NCI-H446 treated with DMSO at 0.1 percent for 48 hours (cell line): ENCODE data around the gene CARD19.
"Not testable (repeated sequence)": the region's sequence is repeated elsewhere in the genome, so short reads cannot be mapped to it uniquely, and the experiment has no call there.

Experiments used
- DNase-seq: peaks from one replicate; lab custom pipeline; 2025; lab: John Stamatoyannopoulos, UW

Gene CARD19

GRCh38 chr9:93107825-93108161 is 11.8 kb downstream of the CARD19 start:
- no peak for DNase-seq

- DNase-seq = no peak
Observed at GRCh38 chr9:93108291-93109041, 12.4 kb downstream of the CARD19 start.

- DNase-seq = no peak
Observed at GRCh38 chr9:93110311-93110855, 14.4 kb downstream of the CARD19 start.

GRCh38 chr9:93111001-93111370 is 15.0 kb downstream of the CARD19 start:
- no peak for DNase-seq

GRCh38 chr9:93111371-93112115 is 15.5 kb downstream of the CARD19 start:
- no peak for DNase-seq

- DNase-seq = no peak
Observed at GRCh38 chr9:93112116-93112863, 16.3 kb downstream of the CARD19 start.

- DNase-seq = no peak
Observed at GRCh38 chr9:93112864-93113389, 16.9 kb downstream of the CARD19 start.

- DNase-seq = no peak
Observed at GRCh38 chr9:93114169-93114983, 18.4 kb downstream of the CARD19 start.

GRCh38 chr9:93114984-93115335 is 18.9 kb downstream of the CARD19 start:
- no peak for DNase-seq

- DNase-seq = no peak
Observed at GRCh38 chr9:93115486-93116071, 19.6 kb downstream of the CARD19 start.

GRCh38 chr9:93116072-93116961 is 20.3 kb downstream of the CARD19 start:
- no peak for DNase-seq

GRCh38 chr9:93117521-93117920 is 21.5 kb downstream of the CARD19 start:
- not testable (repeated sequence) for DNase-seq

- no peak for DNase-seq
Observed at GRCh38 chr9:93117924-93118862, 22.2 kb downstream of the CARD19 start.

- DNase-seq = no peak
Observed at GRCh38 chr9:93118863-93119702, 23.1 kb downstream of the CARD19 start.

GRCh38 chr9:93119703-93119952 is 23.6 kb downstream of the CARD19 start:
- DNase-seq = no peak

GRCh38 chr9:93119953-93120845 is 24.2 kb downstream of the CARD19 start:
- no peak for DNase-seq

GRCh38 chr9:93120846-93121315 is 24.9 kb downstream of the CARD19 start:
- no peak for DNase-seq
